H1 (cell line): ENCODE data around the gene CHMP4B. TPM values are rescaled to one million over a fixed set of nuclear protein-coding genes. Genes with fewer than 3 reads are reported as not detected.

Experiments
- CTCF ChIA-PET: fragments of 300-600 bp; sonication (Branson Sonifier 250); formaldehyde crosslinking; loops from one replicate; lab custom pipeline; 2021; ENCODE audit not compliant: partially characterized antibody; lab: Charles Lee
- POLR2A ChIA-PET: fragments of 300-600 bp; sonication (Branson Sonifier 250); formaldehyde crosslinking; loops from one replicate; lab custom pipeline; 2021; ENCODE audit warnings: inconsistent platforms; ENCODE audit not compliant: partially characterized antibody; lab: Charles Lee
- DNase-seq, 2 experiments: peaks; one replicate each; pipeline versions ENCODE4 v3.0.0 to v3.0.0-alpha.2; 2010 to 2022; ENCODE audit warnings: low spot score in 2 of 2, low read depth in 1 of 2, mixed read lengths in 1 of 2
- FAIRE-seq: peaks from 2 replicates; lab custom pipeline; 2011; peaks lifted over from hg19 to GRCh38; lab: Jason Lieb, UNC
- H2AFZ ChIP-seq: 2 replicates; pipeline ENCODE4 v1.8.1; 2012; ENCODE audit warnings: low read length, inconsistent platforms
- H2AK5ac ChIP-seq: 2 replicates; pipeline ENCODE4 v1.6.1; 2013; ENCODE audit warnings: low read depth, low read length
- H2BK120ac ChIP-seq: replicated peaks from 2 replicates; pipeline ENCODE3; 2013; ENCODE audit warnings: low read depth, low read length, inconsistent platforms
- H2BK12ac ChIP-seq: 2 replicates; pipeline ENCODE4 v1.6.1; 2013; ENCODE audit warnings: low read depth, low read length
- H2BK15ac ChIP-seq: 2 replicates; pipeline ENCODE4 v1.6.1; 2013; ENCODE audit warnings: low read length
- H2BK20ac ChIP-seq: 2 replicates; pipeline ENCODE4 v1.6.1; 2013; ENCODE audit warnings: low read length
- H2BK5ac ChIP-seq: 2 replicates; pipeline ENCODE4 v1.6.1; 2013; ENCODE audit warnings: low read depth, low read length
- H3K14ac ChIP-seq: 2 replicates; pipeline ENCODE4 v1.6.1; 2013; ENCODE audit warnings: inconsistent platforms; ENCODE audit not compliant: insufficient read length
- H3K18ac ChIP-seq: 2 replicates; pipeline ENCODE4 v1.6.1; 2013; ENCODE audit warnings: low read length; ENCODE audit errors: extremely low read depth
- H3K23ac ChIP-seq: 2 replicates; pipeline ENCODE4 v1.6.1; 2013; ENCODE audit warnings: inconsistent platforms; ENCODE audit not compliant: insufficient read length
- H3K23me2 ChIP-seq: 2 replicates; pipeline ENCODE4 v1.6.1; 2013; ENCODE audit warnings: low read depth, low read length
- H3K27ac ChIP-seq: 2 replicates; pipeline ENCODE4 v1.6.1; 2011; ENCODE audit warnings: low read depth, low read length, inconsistent platforms
- H3K27me3 ChIP-seq, 4 experiments: replicated peaks in 1 of 4; 1 replicate in 1 of 4; 2 replicates in 3 of 4; pipeline versions ENCODE4 v1.6.1 to v1.8.1; 2011 to 2013; ENCODE audit warnings: low read length in 3 of 4, mild to moderate bottlenecking in 3 of 4, inconsistent platforms in 2 of 4, mixed read lengths in 2 of 4, moderate library complexity in 1 of 4; ENCODE audit not compliant: control insufficient read depth in 3 of 4, insufficient read depth in 3 of 4; ENCODE audit errors: extremely low read depth in 1 of 4
- H3K36me3 ChIP-seq, 4 experiments: 2 replicates each; pipeline versions ENCODE4 v1.6.1 to v1.8.1; 2011 to 2013; ENCODE audit warnings: mild to moderate bottlenecking in 4 of 4, low read length in 3 of 4, moderate library complexity in 2 of 4, control low read depth in 1 of 4, inconsistent platforms in 1 of 4; ENCODE audit not compliant: insufficient read depth in 4 of 4, control insufficient read depth in 2 of 4
- H3K4ac ChIP-seq: replicated peaks from 2 replicates; pipeline ENCODE3; 2013; ENCODE audit warnings: low read length, low read depth, mixed read lengths, inconsistent platforms; ENCODE audit not compliant: insufficient read length
- H3K4me1 ChIP-seq, 4 experiments: replicated peaks in 1 of 4; 1 replicate in 1 of 4; 2 replicates in 3 of 4; pipeline versions ENCODE4 v1.6.1 to v1.8.1; 2011 to 2013; ENCODE audit warnings: low read length in 3 of 4, inconsistent platforms in 2 of 4, mixed read lengths in 1 of 4; ENCODE audit not compliant: insufficient read depth in 4 of 4, control insufficient read depth in 3 of 4
- H3K4me2 ChIP-seq, 2 experiments: 2 replicates each; pipeline versions ENCODE4 v1.6.1 to v1.8.1; 2011 to 2013; ENCODE audit warnings: low read depth in 2 of 2, low read length in 2 of 2, control low read depth in 1 of 2, inconsistent platforms in 1 of 2, mild to moderate bottlenecking in 1 of 2; ENCODE audit not compliant: insufficient read depth in 1 of 2
- H3K4me3 ChIP-seq, 4 experiments: fragments of 200-600, 300-600 bp in 1 of 4; sonication (generic), shearing (Covaris generic), sonication (Bioruptor Twin) in 1 of 4; 2 replicates each; pipeline versions ENCODE4 v1.5.1 to v1.8.1; 2011 to 2016; ENCODE audit warnings: low read length in 4 of 4, low read depth in 3 of 4, control low read depth in 2 of 4, inconsistent platforms in 2 of 4, mild to moderate bottlenecking in 2 of 4, mixed read lengths in 1 of 4, moderate library complexity in 1 of 4; ENCODE audit not compliant: insufficient read depth in 2 of 4; ENCODE audit errors: extremely low read depth in 1 of 4
- H3K56ac ChIP-seq: replicated peaks from 2 replicates; pipeline ENCODE3; 2013; ENCODE audit warnings: low read depth, mild to moderate bottlenecking, mixed read lengths, low read length, inconsistent platforms; ENCODE audit not compliant: insufficient read length
- H3K79me1 ChIP-seq: 2 replicates; pipeline ENCODE4 v1.6.1; 2013; ENCODE audit warnings: low read depth, low read length, control low read depth
- H3K79me2 ChIP-seq, 2 experiments: 2 replicates each; pipeline versions ENCODE4 v1.6.1 to v1.8.1; 2012 to 2013; ENCODE audit warnings: low read length in 2 of 2, mild to moderate bottlenecking in 2 of 2, inconsistent platforms in 1 of 2; ENCODE audit not compliant: insufficient read depth in 2 of 2, control insufficient read depth in 1 of 2
- H3K9ac ChIP-seq, 4 experiments: replicated peaks in 1 of 4; 1 replicate in 1 of 4; 2 replicates in 3 of 4; pipeline versions ENCODE4 v1.6.1 to v1.8.1; 2011 to 2013; ENCODE audit warnings: low read depth in 3 of 4, low read length in 3 of 4, control low read depth in 2 of 4, mild to moderate bottlenecking in 2 of 4, moderate library complexity in 2 of 4, inconsistent platforms in 1 of 4; ENCODE audit errors: extremely low read depth in 1 of 4
- H3K9me3 ChIP-seq, 2 experiments: 2 replicates each; pipeline versions ENCODE4 v1.6.1 to v1.8.1; 2012 to 2013; ENCODE audit warnings: mild to moderate bottlenecking in 2 of 2, moderate library complexity in 2 of 2, control low read depth in 1 of 2, inconsistent platforms in 1 of 2, low read depth in 1 of 2, low read length in 1 of 2, mixed read lengths in 1 of 2; ENCODE audit not compliant: insufficient read depth in 2 of 2
- H4K20me1 ChIP-seq, 2 experiments: replicated peaks in 1 of 2; 2 replicates each; pipeline versions ENCODE3 to v1.8.1; 2011 to 2013; ENCODE audit warnings: inconsistent platforms in 2 of 2, low read length in 2 of 2, mild to moderate bottlenecking in 1 of 2; ENCODE audit not compliant: insufficient read depth in 2 of 2, control insufficient read depth in 1 of 2
- H4K5ac ChIP-seq: 2 replicates; pipeline ENCODE4 v1.6.1; 2013; ENCODE audit warnings: low read length, low read depth, mixed read lengths, inconsistent platforms; ENCODE audit not compliant: insufficient read length
- H4K8ac ChIP-seq: 2 replicates; pipeline ENCODE4 v1.8.0; 2013; ENCODE audit warnings: mild to moderate bottlenecking, moderate library complexity, low read length, inconsistent platforms; ENCODE audit not compliant: insufficient read depth; ENCODE audit errors: extremely low read depth
- H4K91ac ChIP-seq: replicated peaks from 2 replicates; pipeline ENCODE3; 2013; ENCODE audit warnings: low read length, mixed read lengths, inconsistent platforms; ENCODE audit not compliant: insufficient read length
- SAP30 ChIP-seq: fragments of 300-600 bp; sonication (generic); IDR thresholded peaks from 2 replicates; pipeline ENCODE4 v1.7.1; 2012; ENCODE audit warnings: low read length, moderate library complexity, mild to moderate bottlenecking, inconsistent platforms; ENCODE audit not compliant: insufficient read depth, insufficient replicate concordance
- TAF7 ChIP-seq: optimal IDR thresholded peaks from 2 replicates; pipeline ENCODE3; 2011; ENCODE audit warnings: low read depth, mild to moderate bottlenecking, inconsistent platforms, low read length, moderate library complexity, borderline replicate concordance
- WGBS, 2 experiments: shearing (Covaris generic) in 1 of 2; methylation state at CpG; one replicate each; pipeline versions ENCODE4 v1.1.6 to v1.1.7; 2013 to 2015; ENCODE audit warnings: low lambda C conversion rate in 2 of 2, mixed read lengths in 2 of 2, inconsistent platforms in 1 of 2, low coverage in 1 of 2, missing lambda C conversion rate in 1 of 2; ENCODE audit not compliant: insufficient replicate concordance in 2 of 2, insufficient coverage in 1 of 2, insufficient read length in 1 of 2; ENCODE audit errors: extremely low coverage in 1 of 2, missing lambda C conversion rate in 1 of 2; 5-methylcytosine and 5-hydroxymethylcytosine counted together
- polyA plus RNA-seq, 7 experiments: library from polyadenylated mRNA; depleted of rRNA in 3 of 7; stranded (reverse) in 5 of 7; unstranded in 2 of 7; fragments of >200 nt in 5 of 7; fragments of 200-250 nt in 2 of 7; gene quantifications; 1 replicate in 5 of 7; 2 replicates in 1 of 7; 4 replicates in 1 of 7; pipeline versions ENCODE4 v1.2.1 to v1.2.3, GENCODE V29; 2011 to 2013; ENCODE audit warnings: missing spikeins in 2 of 7, mixed read lengths in 2 of 7
- total RNA-seq: library from RNA; stranded (reverse); fragmentation: NEBNext Ultra II Directional; extraction: Animal tissue kit (Norgen Biotek cat#: 25700); gene quantifications from 2 replicates; pipeline ENCODE4 v1.2.1, GENCODE V29; 2021

CHMP4B gene
- total and polyA plus RNA-seq, 2 of the 8 experiments (the other 6 are each of a cell fraction or from before 2014, with no cell fraction given) = 38.6 to 66.3 TPM

GRCh38 chr20:33859157-33859695 is 48.1 kb downstream of the CHMP4B start:
- Histone ChIP-seq H4K91ac (no peak overlapping the region), H2BK5ac (no peak overlapping the region), H3K9ac (no peak overlapping the region), H3K18ac (no peak overlapping the region), H3K4me3 (no peak overlapping the region), H3K4me1 (peaks cover 0 to 5% (median 4%) of the 10 kb centered on the region in 4 experiments; a peak in 4 of 7 replicates), H3K27me3 (no peaks in the 10 kb centered on the region), H3K56ac (no peak overlapping the region), H2BK12ac (no peak overlapping the region), H2AK5ac (no peak overlapping the region), H3K4me2 (no peak overlapping the region), H3K23me2 (no peaks in the 10 kb centered on the region), H3K23ac (no peak overlapping the region), H4K20me1 (no peaks in the 10 kb centered on the region), H3K9me3 (no peaks in the 10 kb centered on the region), H3K27ac (no peak overlapping the region), H2BK15ac (no peak overlapping the region), H3K14ac (no peak overlapping the region), H2BK120ac (no peak overlapping the region), H4K5ac (no peak overlapping the region), H3K36me3 (peaks cover 0 to 6% (median 5%) of the 10 kb centered on the region in 4 experiments; a peak in 3 of 8 replicates), H4K8ac (no peak overlapping the region), H3K79me2 (no peaks in the 10 kb centered on the region), H3K4ac (no peak overlapping the region), H2AFZ (no peak overlapping the region), H3K79me1 (no peaks in the 10 kb centered on the region), H2BK20ac (no peak overlapping the region)
- ChIA-PET POLR2A (interaction anchor here (1.2 to 1.8 kb wide), 3 partner anchors 9 to 253 kb away, joined by 3 to 7 read pairs (median 4); partner anchors contain the start of gene EIF2S2), CTCF (interaction anchor here (1.1 to 7.3 kb wide), 7 partner anchors 9 to 209 kb away, joined by 3 to 51 read pairs (median 9); no protein-coding TSS in a partner anchor)
- FAIRE-seq = no peak
- no peak for DNase-seq
- WGBS, 2 experiments = 89% methylated on average over 10 of the region's 12 CpGs; no CpG with 5 or more reads in 1 of the 2 experiments
- TF ChIP-seq TAF7 (no peak), SAP30 (no peak)
